Activated CD8-positive, alpha-beta T cell treated with anti-CD3 and anti-CD28 coated beads, Interleukin-2, amount 10 ng/mL, durations not matched to agents 7 days and 5 days (primary cell): Measurements from ENCODE around the gene TP53I13. TPM values are rescaled to one million over a fixed set of nuclear protein-coding genes. Genes with fewer than 3 reads are reported as not detected.

ENCODE experiments used
- ATAC-seq: fragments of 150-1000 bp; cut with Tn5 transposase; one replicate; pipeline ENCODE4 v1.10.0; 2021; ENCODE audit warnings: moderate library complexity
- CTCF ChIA-PET: fragments of 350-600 bp; sonication (Branson Sonifier 250); formaldehyde crosslinking; loops from one replicate; lab custom pipeline; 2021; ENCODE audit warnings: antibody characterized with exemption; lab: Charles Lee
- POLR2A ChIA-PET: fragments of 350-600 bp; sonication (Branson Sonifier 250); formaldehyde crosslinking; loops from one replicate; lab custom pipeline; 2021; ENCODE audit warnings: antibody characterized with exemption; lab: Charles Lee
- DNase-seq: peaks from one replicate; pipeline ENCODE4 v3.0.0-alpha.2; 2020
- H3K27ac Mint-ChIP-seq: one replicate; pipeline ENCODE4 v1.8.0; 2021; ENCODE audit warnings: mild to moderate bottlenecking, mixed read lengths
- H3K27me3 Mint-ChIP-seq: one replicate; pipeline ENCODE4 v1.8.0; 2021; ENCODE audit warnings: low read depth, mixed read lengths
- H3K36me3 Mint-ChIP-seq: one replicate; pipeline ENCODE4 v1.8.0; 2021; ENCODE audit warnings: low read depth, mixed read lengths
- H3K4me1 Mint-ChIP-seq: one replicate; pipeline ENCODE4 v1.8.0; 2021; ENCODE audit warnings: low read depth, mixed read lengths
- H3K4me3 Mint-ChIP-seq: one replicate; pipeline ENCODE4 v1.8.0; 2021; ENCODE audit warnings: mild to moderate bottlenecking, mixed read lengths
- H3K9me3 Mint-ChIP-seq: one replicate; pipeline ENCODE4 v1.8.0; 2022; ENCODE audit warnings: mixed read lengths; ENCODE audit not compliant: insufficient read depth
- total RNA-seq, 2 experiments: library from RNA; stranded (reverse); gene quantifications; one replicate each; pipeline ENCODE4 v1.2.3, GENCODE V29; 2021

TP53I13 gene
- total RNA-seq, 2 experiments from 2014 or later: 96.7 to 97.9 TPM

DNA sequence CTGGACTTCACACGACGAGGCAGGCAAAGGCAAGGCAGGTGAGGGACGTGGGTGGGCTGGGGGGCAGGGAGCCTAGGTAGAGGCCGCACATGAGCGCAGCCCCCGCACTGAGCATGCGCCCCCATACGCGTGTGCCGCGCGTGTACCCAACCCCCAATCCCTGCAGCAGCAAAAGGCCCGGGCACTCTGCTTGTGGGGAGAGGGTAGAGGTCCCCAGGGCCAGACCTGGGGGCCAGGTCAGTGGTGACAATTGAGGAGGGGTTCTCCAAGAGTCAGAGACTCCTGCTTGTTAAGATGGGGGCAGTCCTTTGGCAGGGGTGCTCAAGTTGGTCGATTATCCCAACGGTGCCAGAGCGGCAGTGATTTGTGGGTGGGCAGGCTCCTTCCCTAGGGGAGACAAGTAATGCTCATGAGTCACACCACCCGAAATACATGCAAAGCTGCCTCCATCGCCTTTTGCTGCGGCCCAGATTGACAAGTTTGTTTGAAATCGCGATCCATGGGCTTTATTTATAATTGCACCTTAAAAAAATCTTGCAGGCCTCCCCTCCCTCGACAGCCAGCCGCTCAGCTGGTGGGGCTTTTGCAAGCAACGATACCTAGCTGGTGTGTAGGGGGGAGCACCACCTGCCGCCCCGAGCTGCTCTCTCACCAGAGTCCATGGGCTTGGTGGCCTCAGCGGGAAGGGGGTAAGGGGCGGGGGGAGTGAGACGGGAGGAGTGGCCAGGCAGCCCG is 22.1 kb downstream of the TP53I13 start:
- no peaks in the 10 kb centered on the region for H3K27me3 Mint-ChIP-seq
- no peak for ATAC-seq
- ChIA-PET CTCF (interaction anchor here (0.8 to 4.7 kb wide), 11 partner anchors 8 to 370 kb away, joined by 3 to 107 read pairs (median 7); partner anchors contain the start of genes ABHD15 and TP53I13), POLR2A (interaction anchor here (0.8 to 1.3 kb wide), 3 partner anchors 23 to 27 kb away, joined by 4 read pairs; partner anchors contain the start of genes ABHD15 and TP53I13)
- peaks cover 2% of the 10 kb centered on the region for H3K36me3 Mint-ChIP-seq
- no peak for DNase-seq
- peak overlapping the region; percentile 90 for H3K27ac Mint-ChIP-seq
- no peaks in the 10 kb centered on the region for H3K9me3 Mint-ChIP-seq
- peaks cover 64% of the 10 kb centered on the region for H3K4me1 Mint-ChIP-seq
- peak overlapping the region; percentile 85 for H3K4me3 Mint-ChIP-seq

DNA sequence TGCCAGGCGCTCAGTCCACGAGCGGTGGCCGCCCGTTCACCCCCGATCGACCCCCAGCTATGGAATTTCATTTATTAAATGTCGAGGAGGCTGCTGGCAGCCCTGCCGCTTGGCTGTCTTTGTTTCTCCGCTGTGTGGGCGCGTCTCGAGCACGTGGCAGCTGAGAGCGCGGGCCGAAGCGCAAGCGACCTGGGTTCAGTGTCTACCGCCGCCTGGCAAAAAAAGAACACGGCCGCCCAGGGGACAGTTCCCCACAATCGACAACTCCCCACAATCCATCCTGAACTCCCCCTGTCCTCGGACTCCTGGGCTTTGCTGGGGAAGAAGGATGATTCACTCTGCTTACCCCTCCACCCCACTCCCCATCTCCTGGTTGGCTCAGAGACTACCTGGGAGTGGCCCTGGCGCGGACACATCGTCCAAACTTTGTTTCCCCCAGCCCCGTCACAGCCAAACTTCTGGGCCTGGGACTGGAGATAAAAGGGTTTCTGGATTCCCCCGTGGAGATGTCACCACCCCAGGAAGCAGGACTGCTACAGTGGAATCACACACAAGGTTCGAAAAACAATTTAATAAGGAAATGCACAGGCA is 22.7 kb downstream of the TP53I13 start:
- Mint-ChIP-seq H3K4me3 (peak overlapping the region; percentile 85), H3K27ac (peak overlapping the region; percentile 73), H3K4me1 (peaks cover 60% of the 10 kb centered on the region), H3K9me3 (no peaks in the 10 kb centered on the region), H3K36me3 (peaks cover 2% of the 10 kb centered on the region), H3K27me3 (no peaks in the 10 kb centered on the region)
- ChIA-PET CTCF (interaction anchor here (0.7 to 4.7 kb wide), 20 partner anchors 9 to 467 kb away, joined by 3 to 107 read pairs (median 6); partner anchors contain the start of genes ABHD15 and TP53I13), POLR2A (interaction anchor here (0.8 to 2.3 kb wide), 4 partner anchors 24 to 26 kb away, joined by 4 to 10 read pairs (median 4); partner anchors contain the start of genes ABHD15 and TP53I13)
- ATAC-seq (no peak), DNase-seq (peak; percentile 49)

DNA sequence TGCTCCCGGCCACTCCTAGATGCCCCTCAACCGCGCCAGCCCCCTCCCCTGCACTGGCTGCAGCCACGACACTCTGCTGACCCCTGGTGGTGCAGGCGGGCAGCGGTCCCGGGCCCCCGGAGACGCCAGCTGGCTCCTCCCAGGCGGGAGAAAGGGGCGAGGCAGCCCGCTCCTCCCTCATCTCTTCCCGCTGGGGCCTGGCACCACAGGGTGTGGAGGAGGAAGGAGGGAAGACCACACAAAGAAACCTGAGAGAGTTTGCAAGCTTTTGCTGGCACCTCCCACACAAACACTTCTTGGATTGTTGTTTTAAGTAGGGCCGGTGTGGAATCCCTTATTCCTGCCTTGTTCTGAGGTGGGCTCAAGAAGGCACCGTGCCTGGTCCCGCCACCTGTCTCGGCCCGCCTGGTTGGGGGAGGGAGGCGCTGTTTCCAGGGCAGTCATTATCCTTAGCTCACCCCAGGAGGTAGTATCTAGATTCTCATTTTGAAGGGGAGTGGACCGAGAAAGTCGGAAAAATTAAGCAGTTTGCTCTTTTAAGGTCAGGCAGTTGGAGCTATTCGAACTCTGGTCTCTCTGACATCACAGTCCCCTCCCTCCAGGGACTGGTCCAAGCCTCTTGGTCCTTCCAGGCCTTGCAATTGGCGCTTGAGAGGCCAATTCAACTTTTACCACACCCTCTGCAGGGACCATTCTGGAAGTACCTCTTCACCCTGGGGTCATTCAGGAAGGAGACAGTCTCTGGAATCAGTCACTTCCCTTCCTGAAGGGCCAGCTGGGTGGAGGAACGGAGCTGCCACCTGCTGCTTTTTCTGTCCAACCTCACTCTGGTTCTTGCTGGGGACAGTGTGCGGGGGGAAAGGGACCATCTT is 23.5 kb downstream of the TP53I13 start:
- H3K36me3 Mint-ChIP-seq: peaks cover 2% of the 10 kb centered on the region
- H3K27me3 Mint-ChIP-seq: no peaks in the 10 kb centered on the region
- H3K4me1 Mint-ChIP-seq: peaks cover 53% of the 10 kb centered on the region
- peak; percentile 47 for ATAC-seq
- H3K9me3 Mint-ChIP-seq: no peaks in the 10 kb centered on the region
- peak overlapping the region; percentile 85 for H3K4me3 Mint-ChIP-seq
- DNase-seq: peak; percentile 84
- H3K27ac Mint-ChIP-seq: peak overlapping the region; percentile 73
- CTCF ChIA-PET: interaction anchor here (0.6 to 4.7 kb wide), 21 partner anchors 9 to 468 kb away, joined by 3 to 107 read pairs (median 6); partner anchors contain the start of genes ABHD15 and TP53I13
- POLR2A ChIA-PET: interaction anchor here (0.9 to 2.3 kb wide), 5 partner anchors 10 to 338 kb away, joined by 3 to 10 read pairs (median 3); partner anchors contain the start of genes ABHD15, SSH2 and TP53I13

DNA sequence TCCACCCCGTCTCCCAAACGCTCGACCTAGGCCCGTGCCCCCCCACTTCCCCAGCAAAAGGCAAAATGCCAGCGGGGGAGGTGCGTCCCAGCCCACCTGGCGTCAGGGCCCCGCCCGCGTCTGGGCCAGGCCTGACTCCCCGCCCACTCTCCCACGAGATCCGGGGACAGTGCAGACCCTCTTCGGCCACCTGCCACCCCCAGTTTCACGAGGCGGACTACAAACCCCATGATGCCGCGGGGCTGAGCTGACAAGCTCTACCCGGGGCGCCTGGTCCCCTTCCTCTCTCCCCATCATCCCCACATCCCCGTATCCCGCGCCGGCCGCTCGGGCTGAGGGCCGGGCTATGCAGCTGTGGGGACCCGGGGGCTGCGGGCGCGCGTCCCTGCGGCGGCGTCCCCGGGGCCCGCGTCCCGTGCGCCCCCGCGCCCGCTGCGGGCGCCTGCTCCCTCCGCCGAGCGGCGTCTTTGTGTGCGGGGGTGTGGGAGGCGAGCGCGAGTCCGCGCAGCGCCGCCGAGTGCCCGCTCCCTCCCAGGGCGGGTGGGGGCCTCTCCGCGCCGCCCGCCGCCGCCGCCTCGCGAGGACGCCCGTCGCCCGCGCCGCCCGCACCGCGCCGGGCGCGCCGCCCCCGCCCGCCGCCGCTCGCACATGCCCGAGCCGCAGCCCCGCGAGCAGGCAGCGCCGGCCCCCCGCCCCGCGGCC is 24.5 kb downstream of the TP53I13 start, which contains the start of gene ANKRD13B:
Gene ANKRD13B (plus strand): TSS at position 283 of the 702 bp plus-strand sequence. CDS start 490 bp downstream, outside the sequence.
- no peak for ATAC-seq
- ChIA-PET POLR2A (interaction anchor here (0.9 to 2.3 kb wide), 4 partner anchors 11 to 337 kb away, joined by 3 to 10 read pairs (median 3); partner anchors contain the start of gene SSH2), CTCF (interaction anchor here (1.1 to 4.7 kb wide), 15 partner anchors 7 to 469 kb away, joined by 3 to 107 read pairs (median 7); partner anchors contain the start of genes ABHD15 and TP53I13)
- H3K36me3 Mint-ChIP-seq: peaks cover 2% of the 10 kb centered on the region
- H3K4me1 Mint-ChIP-seq: peaks cover 42% of the 10 kb centered on the region
- peak within 1 kb of the TSS; percentile 85 for H3K4me3 Mint-ChIP-seq
- peak; percentile 61 for DNase-seq
- no peaks in the 10 kb centered on the region for H3K27me3 Mint-ChIP-seq
- peak within 1 kb of the TSS; percentile 11 for H3K27ac Mint-ChIP-seq
- H3K9me3 Mint-ChIP-seq: no peaks in the 10 kb centered on the region

DNA sequence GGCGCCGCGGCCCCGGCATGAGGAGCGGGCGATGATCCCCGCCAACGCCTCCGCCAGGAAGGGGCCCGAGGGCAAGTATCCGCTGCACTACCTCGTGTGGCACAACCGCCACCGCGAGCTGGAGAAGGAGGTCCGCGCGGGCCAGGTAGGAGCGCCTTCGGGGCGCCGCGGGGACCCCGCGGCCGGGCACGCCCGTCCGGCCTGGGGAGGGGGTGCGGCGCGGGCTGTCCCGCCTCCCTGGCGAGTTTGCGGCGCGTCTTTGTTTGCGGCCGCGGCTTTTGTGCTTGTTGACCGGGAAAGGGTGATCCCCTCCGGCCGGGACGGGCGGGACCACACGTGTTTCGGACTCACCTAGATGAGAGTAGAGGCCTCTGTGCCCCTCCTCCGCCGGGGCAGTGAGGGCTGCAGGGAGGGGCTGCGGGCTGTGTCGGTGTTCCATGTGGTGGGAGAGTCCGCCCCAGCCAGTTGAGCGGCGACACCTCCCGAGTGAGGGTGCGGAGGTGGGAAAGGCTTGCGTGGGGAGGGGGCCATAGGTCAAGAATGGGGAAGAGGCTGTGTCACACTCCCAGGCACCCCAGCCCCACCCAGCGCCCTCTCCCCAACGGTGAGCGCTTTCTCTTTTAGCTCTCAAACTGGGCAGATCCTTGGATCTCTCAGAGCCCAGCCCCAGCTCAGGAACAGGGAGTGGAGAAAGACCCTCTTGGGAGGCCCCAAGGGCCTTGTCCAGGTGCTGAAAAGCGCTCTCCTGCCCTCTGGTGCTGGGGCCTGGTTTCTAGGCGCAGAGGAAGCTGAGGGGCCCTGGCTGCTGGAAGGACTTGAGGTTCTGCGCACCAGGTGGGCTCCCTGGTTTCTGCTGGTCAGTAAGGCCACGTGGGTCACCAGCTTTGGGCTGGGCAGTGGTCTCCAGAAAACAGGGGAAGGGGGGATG is 25.4 kb downstream of the TP53I13 start:
- CTCF ChIA-PET: interaction anchor here (0.7 to 4.7 kb wide), 12 partner anchors 12 to 444 kb away, joined by 3 to 107 read pairs (median 6); partner anchors contain the start of genes ABHD15 and TP53I13
- Mint-ChIP-seq H3K4me1 (peaks cover 39% of the 10 kb centered on the region), H3K27me3 (no peaks in the 10 kb centered on the region), H3K27ac (no peak overlapping the region), H3K4me3 (peak overlapping the region; percentile 69), H3K9me3 (no peaks in the 10 kb centered on the region), H3K36me3 (no peaks in the 10 kb centered on the region)
- DNase-seq (peak; percentile 60), ATAC-seq (no peak)
- POLR2A ChIA-PET: interaction anchor here (1.0 to 2.3 kb wide), 2 partner anchors 12 to 23 kb away, joined by 3 to 10 read pairs; no protein-coding TSS in a partner anchor

DNA sequence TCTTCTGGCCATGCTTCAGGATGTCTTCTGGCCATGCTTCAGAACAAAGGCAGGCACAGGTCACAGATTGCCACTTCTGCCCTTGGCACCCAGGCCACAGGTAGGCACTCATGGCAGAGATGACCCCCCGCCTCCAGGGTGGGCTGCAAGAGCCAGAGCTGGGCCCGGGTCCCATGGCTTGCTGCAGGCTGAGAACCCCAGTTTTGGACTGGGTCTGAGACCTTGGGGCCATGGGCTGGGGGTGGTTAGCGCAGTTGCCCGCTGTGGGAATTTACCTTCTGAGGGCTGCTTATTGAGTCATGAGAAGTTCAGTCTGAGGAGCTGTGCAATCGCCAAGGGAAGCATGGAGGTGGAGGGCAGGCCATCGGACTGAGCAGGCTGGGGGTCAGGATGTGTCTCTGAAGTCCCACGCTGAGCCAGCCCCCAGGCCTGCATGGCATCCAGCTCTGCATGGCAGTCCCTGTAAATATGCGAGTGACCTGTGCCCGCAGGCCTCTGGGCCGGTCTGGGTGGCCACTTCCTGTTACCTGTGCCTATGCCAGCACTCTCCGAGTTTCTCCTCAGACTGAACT is 26.1 kb downstream of the TP53I13 start:
- ATAC-seq (no peak), DNase-seq (no peak)
- H3K27ac Mint-ChIP-seq: no peak overlapping the region
- no peaks in the 10 kb centered on the region for H3K9me3 Mint-ChIP-seq
- H3K4me1 Mint-ChIP-seq: peaks cover 39% of the 10 kb centered on the region
- POLR2A ChIA-PET: no interaction called here
- CTCF ChIA-PET: interaction anchor here (0.7 to 4.7 kb wide), 6 partner anchors 14 to 354 kb away, joined by 3 to 107 read pairs (median 4); no protein-coding TSS in a partner anchor
- peak overlapping the region; percentile 69 for H3K4me3 Mint-ChIP-seq
- H3K36me3 Mint-ChIP-seq: no peaks in the 10 kb centered on the region
- H3K27me3 Mint-ChIP-seq: no peaks in the 10 kb centered on the region

DNA sequence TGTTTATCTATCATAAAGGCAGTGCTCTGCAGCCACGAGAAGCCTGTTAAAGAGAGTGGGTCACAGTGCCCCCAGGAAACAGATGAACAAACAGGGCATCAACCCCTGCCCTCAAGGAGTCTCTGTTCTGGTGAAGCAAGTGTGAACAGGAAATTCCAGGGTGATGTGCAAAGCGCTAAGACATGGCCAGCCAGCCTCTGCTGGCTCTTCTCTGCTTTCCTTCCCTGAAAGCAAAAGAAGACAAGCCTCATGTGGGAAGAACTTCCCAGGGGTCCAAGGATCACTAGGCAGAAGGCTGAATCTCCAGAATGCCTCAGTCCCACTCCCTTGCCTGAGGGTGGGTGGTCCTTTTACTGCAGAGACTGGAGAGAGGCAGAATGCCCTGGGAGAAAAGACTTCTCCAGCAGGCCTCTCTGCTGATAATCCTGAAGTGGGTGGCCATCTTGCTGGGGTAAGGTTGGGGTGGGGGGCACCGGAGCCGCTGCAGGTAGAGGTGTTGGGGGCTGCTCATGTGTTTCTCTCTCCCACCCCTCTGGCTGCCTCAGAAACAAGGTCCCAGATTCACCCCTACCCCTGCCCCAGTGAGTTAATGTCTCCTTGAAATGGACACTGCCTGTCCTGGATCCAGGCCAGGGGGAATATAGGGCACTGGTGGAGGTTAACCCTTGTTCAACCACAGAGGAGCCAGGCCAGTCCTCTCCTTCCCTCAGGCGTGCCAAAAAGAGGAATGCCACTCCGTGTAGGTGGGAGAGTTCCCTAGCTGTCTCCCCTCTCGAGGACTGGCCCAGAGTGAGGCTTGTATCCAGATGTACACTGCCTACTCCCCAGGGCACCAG is 26.8 kb downstream of the TP53I13 start:
- no peak for DNase-seq
- Mint-ChIP-seq H3K27ac (no peak overlapping the region), H3K9me3 (no peaks in the 10 kb centered on the region), H3K36me3 (no peaks in the 10 kb centered on the region), H3K27me3 (no peaks in the 10 kb centered on the region), H3K4me3 (no peak overlapping the region), H3K4me1 (peaks cover 33% of the 10 kb centered on the region)
- ATAC-seq: no peak
- ChIA-PET CTCF (interaction anchor here (4.7 kb wide), 1 partner anchor 21 kb away, joined by 107 read pairs; no protein-coding TSS in a partner anchor), POLR2A (no interaction called here)

DNA sequence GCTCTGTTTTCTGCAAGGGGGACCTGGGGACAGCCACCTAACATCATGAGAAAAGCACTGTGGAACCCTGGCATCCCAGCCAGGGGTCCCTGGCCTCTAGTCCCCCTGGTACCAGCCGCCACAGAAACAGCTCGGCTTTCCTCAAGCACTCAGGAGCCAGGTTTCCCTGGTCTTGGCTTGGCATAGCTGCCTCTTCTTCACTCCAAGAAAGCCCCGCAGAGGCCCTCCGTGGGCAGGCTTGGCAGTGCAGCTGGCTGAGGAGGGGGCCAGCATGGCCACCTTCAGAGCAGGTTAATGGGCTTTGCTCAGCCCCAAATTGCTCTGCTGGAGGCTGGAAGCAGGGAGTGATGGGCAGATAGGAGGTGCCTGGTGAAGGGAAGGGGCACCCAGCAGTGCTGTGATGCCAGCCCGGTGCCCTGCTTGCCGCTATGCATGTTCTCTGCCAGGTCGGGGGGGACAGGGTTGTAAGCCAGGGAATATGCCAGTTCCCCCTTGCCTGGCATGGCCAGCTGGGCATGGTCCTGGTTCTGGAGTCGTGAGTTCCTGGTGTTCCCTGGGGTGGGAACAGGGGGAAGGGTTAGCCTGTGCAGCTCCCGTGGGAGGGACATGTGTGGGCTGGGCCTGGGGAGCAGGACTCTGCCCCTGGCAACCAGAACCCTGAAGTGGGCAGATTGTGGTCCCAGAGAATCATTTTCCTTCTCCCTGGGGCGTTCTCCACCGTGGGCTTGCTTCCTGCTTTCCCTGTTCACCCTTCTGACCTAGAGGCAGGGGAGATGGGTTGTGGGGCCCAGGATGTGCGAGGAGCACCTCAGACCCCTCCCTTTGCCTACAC is 27.7 kb downstream of the TP53I13 start:
- ATAC-seq (no peak), DNase-seq (no peak)
- no peak overlapping the region for H3K4me3 Mint-ChIP-seq
- peaks cover 32% of the 10 kb centered on the region for H3K4me1 Mint-ChIP-seq
- POLR2A ChIA-PET: no interaction called here
- CTCF ChIA-PET: interaction anchor here (1.8 to 3.3 kb wide), 2 partner anchors 12 to 21 kb away, joined by 3 to 21 read pairs; no protein-coding TSS in a partner anchor
- no peaks in the 10 kb centered on the region for H3K36me3 Mint-ChIP-seq
- no peaks in the 10 kb centered on the region for H3K27me3 Mint-ChIP-seq
- H3K27ac Mint-ChIP-seq: no peak overlapping the region
- no peaks in the 10 kb centered on the region for H3K9me3 Mint-ChIP-seq
